MM.1S (cell line): Measurements from ENCODE around the gene TMEM37.

Experiments
- EZH2phosphoT487 ChIP-seq: fragments of 300-600 bp; sonication (generic); IDR thresholded peaks from 2 replicates; pipeline ENCODE4 v1.6.1; 2018; ENCODE audit warnings: antibody characterized with exemption, low read length
- TF ChIP-seq, protein P1 (sequence below): fragments of 300-600 bp; sonication (generic); IDR thresholded peaks from 2 replicates; pipeline ENCODE4 v1.5.1; 2016; ENCODE audit warnings: antibody characterized with exemption, low read length, mixed read lengths

GRCh38 chr2:119478978-119479295 lies 47.3 kb downstream of the TMEM37 start:
- TF ChIP-seq, protein P1, sequence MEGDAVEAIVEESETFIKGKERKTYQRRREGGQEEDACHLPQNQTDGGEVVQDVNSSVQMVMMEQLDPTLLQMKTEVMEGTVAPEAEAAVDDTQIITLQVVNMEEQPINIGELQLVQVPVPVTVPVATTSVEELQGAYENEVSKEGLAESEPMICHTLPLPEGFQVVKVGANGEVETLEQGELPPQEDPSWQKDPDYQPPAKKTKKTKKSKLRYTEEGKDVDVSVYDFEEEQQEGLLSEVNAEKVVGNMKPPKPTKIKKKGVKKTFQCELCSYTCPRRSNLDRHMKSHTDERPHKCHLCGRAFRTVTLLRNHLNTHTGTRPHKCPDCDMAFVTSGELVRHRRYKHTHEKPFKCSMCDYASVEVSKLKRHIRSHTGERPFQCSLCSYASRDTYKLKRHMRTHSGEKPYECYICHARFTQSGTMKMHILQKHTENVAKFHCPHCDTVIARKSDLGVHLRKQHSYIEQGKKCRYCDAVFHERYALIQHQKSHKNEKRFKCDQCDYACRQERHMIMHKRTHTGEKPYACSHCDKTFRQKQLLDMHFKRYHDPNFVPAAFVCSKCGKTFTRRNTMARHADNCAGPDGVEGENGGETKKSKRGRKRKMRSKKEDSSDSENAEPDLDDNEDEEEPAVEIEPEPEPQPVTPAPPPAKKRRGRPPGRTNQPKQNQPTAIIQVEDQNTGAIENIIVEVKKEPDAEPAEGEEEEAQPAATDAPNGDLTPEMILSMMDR, result no peak
- TF ChIP-seq EZH2phosphoT487, result no peak
